ENCODE data around the gene MOCS1. TPM values are rescaled to one million over a fixed set of nuclear protein-coding genes. Genes with fewer than 3 reads are reported as not detected.

MOCS1 gene
- total RNA-seq, 1 donor from 2014 or later: 8.1 TPM

GRCh38 chr6:39924283-39924682 is 10.0 kb downstream of the MOCS1 start:
- DNase-seq (ENCODE audit: low read depth in 2 of 2): no peak

- DNase-seq (ENCODE audit: low read depth in 2 of 2): no peak
These were observed 10.4 kb downstream of the MOCS1 start for GRCh38 chr6:39923861-39924260.

GRCh38 chr6:39923394-39923793 is 10.9 kb downstream of the MOCS1 start:
- no peak for DNase-seq (ENCODE audit: low read depth in 2 of 2)

GRCh38 chr6:39922821-39923220 is 11.4 kb downstream of the MOCS1 start:
- no peak for DNase-seq (ENCODE audit: low read depth in 2 of 2)

- DNase-seq (ENCODE audit: low read depth in 2 of 2): no peak
These were observed 14.1 kb downstream of the MOCS1 start for GRCh38 chr6:39920157-39920556.

GRCh38 chr6:39918831-39919230 is 15.4 kb downstream of the MOCS1 start:
- no peak for DNase-seq (ENCODE audit: low read depth in 2 of 2)

GRCh38 chr6:39917981-39918380 is 16.3 kb downstream of the MOCS1 start:
- no peak for DNase-seq (ENCODE audit: low read depth in 2 of 2)

GRCh38 chr6:39917329-39917728 is 16.9 kb downstream of the MOCS1 start:
- DNase-seq (ENCODE audit: low read depth in 2 of 2): no peak

GRCh38 chr6:39915866-39916265 is 18.4 kb downstream of the MOCS1 start:
- DNase-seq (ENCODE audit: low read depth in 2 of 2): no peak

- no peak for DNase-seq (ENCODE audit: low read depth in 2 of 2)
These were observed 20.0 kb downstream of the MOCS1 start for GRCh38 chr6:39914239-39914638.

- no peak for DNase-seq (ENCODE audit: low read depth in 2 of 2)
These were observed 20.8 kb downstream of the MOCS1 start for GRCh38 chr6:39913391-39913916.

GRCh38 chr6:39912446-39912845 is 21.8 kb downstream of the MOCS1 start:
- no peak for DNase-seq (ENCODE audit: low read depth in 2 of 2)

- DNase-seq (ENCODE audit: low read depth in 2 of 2): no peak
These were observed 22.6 kb downstream of the MOCS1 start for GRCh38 chr6:39911513-39912125.

GRCh38 chr6:39910744-39911143 is 23.5 kb downstream of the MOCS1 start:
- DNase-seq (ENCODE audit: low read depth in 2 of 2): no peak

GRCh38 chr6:39910164-39910563 is 24.1 kb downstream of the MOCS1 start:
- no peak for DNase-seq (ENCODE audit: low read depth in 2 of 2)

- no peak for DNase-seq (ENCODE audit: low read depth in 2 of 2)
These were observed 24.6 kb downstream of the MOCS1 start for GRCh38 chr6:39909701-39910100.

- no peak for DNase-seq (ENCODE audit: low read depth in 2 of 2)
These were observed 25.3 kb downstream of the MOCS1 start for GRCh38 chr6:39908838-39909583.

- DNase-seq (ENCODE audit: low read depth in 2 of 2): no peak
These were observed 26.2 kb downstream of the MOCS1 start for GRCh38 chr6:39907871-39908575.

- no peak for DNase-seq (ENCODE audit: low read depth in 2 of 2)
These were observed 27.9 kb downstream of the MOCS1 start for GRCh38 chr6:39906318-39906761.

- DNase-seq (ENCODE audit: low read depth in 2 of 2): no peak
These were observed 28.7 kb downstream of the MOCS1 start for GRCh38 chr6:39905640-39905975.

GRCh38 chr6:39904946-39905639 is 29.2 kb downstream of the MOCS1 start:
- DNase-seq (ENCODE audit: low read depth in 2 of 2): no peak

GRCh38 chr6:39903656-39904055 is 30.6 kb downstream of the MOCS1 start:
- no peak for DNase-seq (ENCODE audit: low read depth in 2 of 2)

Measured in lung microvascular endothelial cell (primary cell).